ENCODE measurements around the gene CDC42EP4.

Gene CDC42EP4

DNA sequence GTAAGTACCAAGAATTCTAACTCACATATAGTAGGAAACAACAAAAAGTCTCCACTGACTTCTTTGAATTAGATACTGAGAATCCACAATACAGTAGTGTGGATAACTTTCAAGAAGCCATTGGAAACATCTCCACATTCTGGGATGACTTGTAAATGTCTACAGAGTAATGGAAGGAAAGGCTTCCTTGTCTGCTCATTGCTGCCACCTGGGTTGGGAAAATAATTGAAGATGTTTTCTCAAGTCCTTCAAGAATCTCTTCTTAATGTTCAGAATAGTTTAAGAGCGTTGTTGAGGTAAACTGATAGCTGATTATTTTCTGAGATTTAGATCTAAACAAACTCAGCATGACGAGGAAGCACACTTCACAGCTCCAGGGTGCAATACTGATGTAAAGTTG, 64.1 kb downstream of the CDC42EP4 start:
- DNase-seq: no peak

DNA sequence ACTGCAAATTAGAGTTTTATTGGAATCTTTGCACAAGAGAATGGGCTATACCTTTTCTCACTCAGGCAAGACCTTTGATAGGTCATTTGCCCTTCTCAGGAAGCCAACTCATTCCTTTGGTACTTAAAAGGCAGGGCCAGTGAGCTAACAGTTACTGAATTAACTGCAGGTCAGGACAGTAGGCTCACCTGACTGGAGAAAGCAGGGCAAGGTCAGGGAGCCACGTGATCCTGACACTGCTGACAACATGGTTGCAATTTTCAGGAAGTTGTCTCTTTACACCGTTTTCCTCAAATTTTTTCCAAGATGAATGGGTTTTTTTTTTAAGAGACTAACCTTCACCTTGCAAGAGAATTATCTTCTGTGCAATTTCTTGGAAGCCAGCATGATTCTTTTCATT, 71.2 kb downstream of the CDC42EP4 start:
- DNase-seq: no peak

- DNase-seq: no peak
Observed at GRCh38 chr17:73237714-73238113, 74.1 kb downstream of the CDC42EP4 start.

DNA sequence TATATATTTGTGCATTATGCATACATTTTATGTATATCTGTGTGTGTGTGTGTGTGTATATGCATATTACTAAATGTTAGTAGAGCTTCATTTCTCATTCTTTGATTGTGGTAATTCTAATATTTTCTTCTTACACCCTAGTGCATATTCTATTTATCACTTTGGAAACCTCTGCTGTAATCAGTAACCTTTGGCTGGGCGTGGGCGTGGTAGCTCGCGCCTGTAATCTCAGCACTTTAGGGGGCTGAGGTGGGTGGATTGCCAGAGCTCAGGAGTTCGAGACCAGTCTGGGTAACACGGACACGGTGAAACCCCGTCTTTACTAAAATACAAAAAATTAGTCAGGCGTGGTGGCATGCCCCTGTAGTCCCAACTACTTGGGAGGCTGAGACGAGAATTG, 77.1 kb downstream of the CDC42EP4 start:
- no peak for DNase-seq
